GM21619 (cell line): Measurements from ENCODE around the gene IFNL2.
"Not testable (repeated sequence)": the region's sequence is repeated elsewhere in the genome, so short reads cannot be mapped to it uniquely, and the experiment has no call there.

Source experiments
- ATAC-seq: cut with Tn5 transposase; IDR thresholded peaks from one replicate; pipeline ENCODE4 v1.9.1; 2021; ENCODE audit not compliant: unreplicated experiment

Gene IFNL2

GRCh38 chr19:39268085-39268484 lies at the start of gene IFNL2:
Gene IFNL2, plus strand, starts transcription at chr19:39268396. Its CDS starts 173 bp downstream, at chr19:39268569.
- not testable (repeated sequence) for ATAC-seq

DNA sequence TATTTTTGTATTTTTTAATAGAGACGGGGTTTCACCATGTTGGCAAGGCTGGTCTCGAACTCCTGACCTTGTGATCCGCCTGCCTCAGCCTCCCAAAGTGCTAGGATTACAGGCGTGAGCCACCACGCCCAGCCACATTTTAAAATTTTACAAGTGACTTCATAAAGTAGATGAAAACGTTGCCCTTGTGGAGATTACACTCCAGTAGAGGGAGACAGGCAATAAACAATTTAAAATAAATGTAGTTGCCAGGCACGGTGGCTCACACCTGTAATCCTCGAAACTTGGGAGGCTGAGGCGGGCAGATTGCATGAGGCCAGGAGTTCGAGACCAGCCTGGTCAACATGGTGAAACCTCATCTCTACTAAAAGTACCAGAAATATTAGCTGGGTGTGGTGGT lies 49.1 kb upstream of the IFNL2 start:
- ATAC-seq, result not testable (repeated sequence)

DNA sequence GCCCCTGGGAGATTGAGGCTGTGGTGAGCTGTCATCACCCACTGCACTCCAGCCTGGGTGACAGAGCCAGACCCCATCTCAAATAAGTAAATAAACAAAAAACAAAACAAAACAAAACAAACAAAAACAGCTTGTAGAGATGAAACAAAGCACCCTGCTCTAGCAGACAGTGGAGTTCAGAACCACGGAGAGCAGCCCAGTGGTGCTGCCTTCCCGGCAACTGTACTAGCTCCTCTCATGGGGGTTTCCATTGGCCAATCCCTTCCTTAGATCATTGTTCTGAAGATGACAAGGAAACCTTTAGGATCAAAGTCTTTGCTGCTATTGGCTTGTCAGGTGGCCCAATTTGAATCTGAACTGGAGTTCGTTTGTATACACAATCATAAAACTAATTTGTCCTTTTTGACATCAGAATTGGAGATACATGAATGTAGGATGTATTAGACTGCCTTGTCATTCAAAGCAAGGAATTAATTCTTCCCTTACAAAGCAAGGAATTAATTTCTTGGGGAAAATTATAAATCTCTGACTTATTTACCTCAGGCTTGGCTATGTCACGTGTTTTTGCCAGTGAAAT lies 44.4 kb upstream of the IFNL2 start:
- no peak for ATAC-seq

DNA sequence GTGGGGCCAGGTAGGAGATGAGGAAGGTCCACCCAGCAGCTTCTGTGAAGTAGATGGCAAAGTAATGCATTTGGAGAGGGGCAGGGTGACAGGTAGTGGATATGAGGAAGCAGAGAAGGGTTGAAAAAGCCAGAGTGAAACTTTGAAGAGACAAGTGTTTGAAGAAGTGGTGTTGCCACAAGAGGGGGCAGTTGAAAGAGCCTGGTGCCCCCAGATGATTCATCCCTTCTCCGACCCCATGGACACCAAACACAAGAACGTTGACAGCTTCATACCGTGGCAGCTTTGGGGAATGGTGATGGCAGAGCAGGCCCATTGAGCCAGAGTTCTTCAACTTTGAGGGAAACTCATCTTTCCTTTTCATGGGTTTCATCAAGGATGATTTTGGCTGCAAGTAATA lies 43.3 kb upstream of the IFNL2 start:
- no peak for ATAC-seq

GRCh38 chr19:39230096-39230764 lies 38.0 kb upstream of the IFNL2 start:
- ATAC-seq, result no peak

DNA sequence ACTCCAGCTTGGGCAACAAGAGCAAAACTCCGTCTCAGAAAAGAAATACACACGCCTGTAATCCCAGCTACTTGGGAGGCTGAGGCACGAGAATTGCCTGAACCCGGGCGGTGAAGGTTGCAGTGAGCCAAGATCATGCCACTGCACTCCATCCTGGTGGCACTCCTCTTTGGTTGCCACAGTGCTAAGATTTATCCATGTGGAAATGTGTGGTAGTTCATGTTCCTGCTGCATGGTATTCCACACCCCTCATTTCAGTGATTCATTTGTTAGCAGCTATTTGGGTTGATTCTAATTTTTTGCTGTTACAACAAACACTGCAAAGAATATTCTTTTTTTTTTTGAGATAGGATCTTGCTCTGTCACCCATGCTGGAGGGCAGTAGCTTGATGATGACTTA lies 35.5 kb upstream of the IFNL2 start:
- ATAC-seq, result no peak

GRCh38 chr19:39236527-39236926 lies 31.7 kb upstream of the IFNL2 start:
- ATAC-seq, result no peak

DNA sequence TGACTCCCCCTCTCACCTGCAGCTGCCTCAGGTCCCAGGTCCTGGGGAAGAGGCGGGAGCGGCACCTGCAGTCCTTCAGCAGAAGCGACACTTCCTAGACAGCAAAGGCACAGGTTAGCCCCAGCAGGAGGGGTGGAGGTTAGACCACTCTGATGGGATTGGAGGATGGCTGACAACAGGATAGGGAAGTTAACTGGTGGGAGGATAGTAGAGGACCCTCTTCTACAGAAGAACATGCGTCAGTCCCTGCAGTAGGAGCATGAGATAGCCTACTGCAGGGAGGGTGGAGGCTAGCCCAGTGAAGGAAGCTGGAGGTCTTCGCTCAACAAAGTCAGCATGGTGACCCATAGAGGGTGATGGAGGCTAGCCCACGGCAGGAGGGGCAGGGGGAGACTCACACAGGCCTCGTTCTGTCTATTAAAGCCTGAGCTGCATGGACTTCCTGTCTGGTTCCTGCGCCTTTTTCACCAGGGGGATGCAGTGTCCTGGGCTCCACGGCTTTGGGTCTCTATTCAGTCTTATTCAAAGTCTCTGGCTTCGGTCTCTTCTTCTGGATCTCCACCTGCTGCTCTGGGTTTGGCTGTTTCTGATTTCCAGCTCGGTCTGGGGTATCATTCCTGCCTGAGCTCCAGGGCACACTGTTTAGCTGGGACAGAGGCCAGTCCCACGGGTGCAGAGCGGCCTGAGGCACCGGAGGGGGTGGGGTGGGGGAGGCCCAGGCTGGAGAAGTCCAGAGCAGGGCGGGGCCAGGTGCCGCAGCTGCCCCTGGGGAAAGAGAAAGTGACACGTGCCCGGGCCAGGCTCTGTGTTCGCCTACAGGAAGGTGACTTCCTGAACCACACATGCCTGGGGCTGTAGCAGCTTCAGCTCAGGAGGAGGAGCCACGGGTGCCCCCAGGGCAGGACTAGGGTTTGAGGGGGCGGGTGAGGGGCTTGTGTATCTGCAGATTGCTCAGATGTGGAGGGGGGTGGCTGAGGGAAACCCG lies 30.7 kb upstream of the IFNL2 start:
- ATAC-seq, result no peak

DNA sequence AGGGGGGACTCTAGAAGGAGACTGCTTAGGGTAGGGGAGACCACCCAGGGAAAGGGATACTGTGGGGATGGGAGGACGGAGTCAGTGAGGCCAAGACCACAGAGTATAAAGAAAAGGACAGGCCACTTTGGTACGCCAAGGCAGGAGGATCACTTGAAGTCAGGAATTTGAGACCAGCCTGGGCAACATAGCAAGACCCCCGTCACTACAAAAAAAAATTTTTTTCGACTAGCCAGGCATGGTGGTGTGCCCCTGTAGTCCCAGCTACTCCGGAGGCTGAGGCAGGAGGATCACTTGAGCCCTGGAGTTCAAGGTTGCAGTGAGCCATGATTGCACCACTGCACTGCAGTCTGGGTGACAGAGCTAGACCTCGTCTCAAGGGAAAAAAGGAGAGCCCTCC lies 30.0 kb upstream of the IFNL2 start:
- no peak for ATAC-seq

GRCh38 chr19:39238944-39239343 lies 29.3 kb upstream of the IFNL2 start:
- no peak for ATAC-seq

GRCh38 chr19:39240421-39240820 lies 27.8 kb upstream of the IFNL2 start:
- no peak for ATAC-seq

GRCh38 chr19:39243741-39244140 lies 24.5 kb upstream of the IFNL2 start:
- not testable (repeated sequence) for ATAC-seq

DNA sequence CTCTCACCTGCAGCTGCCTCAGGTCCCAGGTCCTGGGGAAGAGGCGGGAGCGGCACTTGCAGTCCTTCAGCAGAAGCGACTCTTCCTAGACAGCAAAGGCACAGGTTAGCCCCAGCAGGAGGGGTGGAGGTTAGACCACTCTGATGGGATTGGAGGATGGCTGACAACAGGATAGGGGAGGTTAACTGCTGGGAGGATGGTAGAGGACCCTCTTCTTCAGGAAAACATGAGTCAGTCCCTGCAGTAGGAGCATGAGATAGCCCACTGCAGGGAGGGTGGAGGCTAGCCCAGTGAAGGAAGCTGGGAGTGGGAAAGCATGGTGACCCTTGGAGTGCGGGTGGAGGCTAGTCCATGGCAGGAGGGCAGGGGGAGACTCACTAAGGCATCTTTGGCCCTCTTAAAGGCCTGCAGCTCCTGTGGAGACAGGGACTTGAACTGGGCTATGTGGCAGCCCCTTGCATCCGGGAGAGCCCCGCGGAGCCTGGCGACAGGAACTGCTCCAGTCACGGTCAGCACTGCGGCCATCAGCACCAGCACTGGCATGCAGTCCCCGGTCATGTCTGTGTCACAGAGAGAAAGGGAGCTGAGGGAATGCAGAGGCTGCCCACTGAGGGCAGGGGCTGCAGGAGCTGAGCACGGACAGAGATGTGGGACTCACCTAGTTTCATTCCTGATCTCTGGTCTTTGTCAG lies 23.6 kb upstream of the IFNL2 start, which contains the start of gene IFNL3:
Gene IFNL3 (minus strand): TSS at position 597 of the 691 bp plus-strand sequence. CDS start 39 bp downstream, at position 558.
- not testable (repeated sequence) for ATAC-seq

- not testable (repeated sequence) for ATAC-seq
These were observed 23.0 kb upstream of the IFNL2 start for GRCh38 chr19:39245166-39245565.

DNA sequence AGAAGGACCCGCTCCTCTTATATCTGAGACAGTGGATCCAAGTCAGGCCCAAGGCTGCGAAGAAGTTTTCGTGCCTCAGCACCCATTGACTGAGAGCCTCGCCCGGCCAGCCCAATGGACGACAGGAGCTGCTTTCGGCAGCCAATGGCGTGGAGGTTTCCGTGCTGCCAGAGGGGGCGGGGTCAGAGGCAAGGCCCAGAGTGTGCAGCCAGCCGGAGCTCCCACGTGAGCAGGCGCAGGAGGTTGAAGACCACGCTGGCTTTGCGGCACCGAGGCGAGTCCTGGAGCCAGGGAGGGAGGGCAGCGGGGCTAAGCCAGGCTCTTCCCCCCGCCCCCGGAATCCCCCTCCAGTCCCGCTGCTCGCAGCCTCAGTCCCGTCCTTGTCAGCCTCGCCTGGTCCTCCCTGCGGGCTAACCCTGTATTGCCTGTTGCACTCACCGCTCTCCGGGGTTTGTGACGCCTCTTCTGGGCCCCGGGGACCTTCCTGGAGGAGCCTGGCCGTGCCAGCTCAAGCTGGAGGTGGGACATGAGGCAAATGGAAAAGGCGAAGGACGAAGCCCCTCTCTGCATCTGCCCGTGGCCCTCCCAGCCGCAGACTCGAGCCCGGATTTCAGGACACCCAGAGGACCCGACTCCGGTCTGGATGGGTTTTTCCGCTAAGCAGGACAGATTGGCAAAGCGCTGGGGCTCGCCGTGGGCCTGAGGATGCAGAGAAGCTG lies 21.1 kb upstream of the IFNL2 start:
- no peak for ATAC-seq

GRCh38 chr19:39247701-39248664 lies 20.2 kb upstream of the IFNL2 start:
- no peak for ATAC-seq

GRCh38 chr19:39248806-39249205 lies 19.4 kb upstream of the IFNL2 start, which contains the start of gene IFNL4:
Gene IFNL4, minus strand, starts transcription at chr19:39248856.
- no peak for ATAC-seq

- no peak for ATAC-seq
These were observed 17.1 kb upstream of the IFNL2 start for GRCh38 chr19:39251081-39251480.

DNA sequence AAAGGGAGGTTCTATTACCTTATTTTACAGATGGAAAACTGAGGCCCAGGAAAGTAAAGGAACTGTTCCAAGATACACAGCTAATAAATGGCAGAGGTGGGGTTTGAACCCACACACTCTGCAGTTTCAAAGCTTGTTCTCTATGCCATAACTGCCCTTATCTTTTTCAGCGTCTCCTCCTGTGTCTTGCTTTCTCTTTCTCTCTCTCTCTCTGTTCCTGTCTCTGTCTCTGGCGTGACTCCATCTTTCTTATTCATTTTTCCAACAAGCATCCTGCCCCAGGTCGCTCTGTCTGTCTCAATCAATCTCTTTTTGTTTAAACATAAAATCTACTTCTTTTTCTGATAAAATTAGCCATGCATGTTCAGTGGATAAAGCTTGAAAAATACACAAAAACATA lies 16.4 kb upstream of the IFNL2 start:
- no peak for ATAC-seq
